Erythroblast (primary cell): ENCODE data around the gene CACNA2D2.

ENCODE experiments used
- GATA1 ChIP-seq: IDR thresholded peaks from 2 replicates; pipeline ENCODE4 v1.6.1; 2011; ENCODE audit warnings: low read depth, mild to moderate bottlenecking, control low read depth, low read length, moderate library complexity
- POLR2A ChIP-seq: IDR thresholded peaks from 2 replicates; pipeline ENCODE4 v1.6.1; 2011; ENCODE audit warnings: mild to moderate bottlenecking, low read length

GRCh38 chr3:50519471-50520089, 16.1 kb upstream of the CACNA2D2 start:
- TF ChIP-seq POLR2A: no peak
- TF ChIP-seq GATA1: no peak
